ENCODE results near the gene AKT2. TPM values are rescaled to one million over a fixed set of nuclear protein-coding genes. Genes with fewer than 3 reads are reported as not detected.

AKT2 gene
- total RNA-seq, 3 donors from 2014 or later (not counting 1 experiment from before 2014, with no cell fraction given), result 234 to 292 (median 261) TPM

GRCh38 chr19:40232949-40233810 is 52.0 kb downstream of the AKT2 start:
- H3K9me3 ChIP-seq (ENCODE audit: control insufficient read depth, insufficient read depth, low read length), result no peaks in the 10 kb centered on the region
- no peak overlapping the region for H3K4me3 Mint-ChIP-seq
- 98% methylated on average over 25 of the region's 25 CpGs for WGBS (ENCODE audit: insufficient coverage)
- H3K4me3 ChIP-seq (ENCODE audit: low read length), result no peak overlapping the region
- H3K27ac ChIP-seq (ENCODE audit: low read length), result no peak overlapping the region
- no peaks in the 10 kb centered on the region for H3K27me3 ChIP-seq (ENCODE audit: control insufficient read depth, insufficient read depth, low read length)
- no peak for TF ChIP-seq CTCF (IDR thresholded peaks at IDR 0.05)
- peaks cover 0 to 5% of the 10 kb centered on the region in 2 donors for H3K4me1 Mint-ChIP-seq
- no peaks in the 10 kb centered on the region for H3K36me3 Mint-ChIP-seq
- H3K27me3 Mint-ChIP-seq (ENCODE audit: low read depth in 2 of 2), result no peaks in the 10 kb centered on the region
- no peaks in the 10 kb centered on the region for H3K9me3 Mint-ChIP-seq
- intact Hi-C loops (cut with micrococcal nuclease), result no loop called here
- no peaks in the 10 kb centered on the region for H3K4me1 ChIP-seq (ENCODE audit: control insufficient read depth, insufficient read depth, low read length)
- H3K27ac Mint-ChIP-seq, result no peak overlapping the region
- DNase-seq (no peak), ATAC-seq (no peak)
- H3K36me3 ChIP-seq (ENCODE audit: control insufficient read depth, insufficient read depth, low read length), result peaks cover 38% of the 10 kb centered on the region

GRCh38 chr19:40232479-40232878 is 52.7 kb downstream of the AKT2 start:
- Histone ChIP-seq H3K36me3 (ENCODE audit: control insufficient read depth, insufficient read depth, low read length) (peaks cover 31% of the 10 kb centered on the region), H3K27ac (ENCODE audit: low read length) (no peak overlapping the region), H3K27me3 (ENCODE audit: control insufficient read depth, insufficient read depth, low read length) (no peaks in the 10 kb centered on the region), H3K9me3 (ENCODE audit: control insufficient read depth, insufficient read depth, low read length) (no peaks in the 10 kb centered on the region), H3K4me3 (ENCODE audit: low read length) (no peak overlapping the region), H3K4me1 (ENCODE audit: control insufficient read depth, insufficient read depth, low read length) (no peaks in the 10 kb centered on the region)
- no peak overlapping the region for H3K27ac Mint-ChIP-seq
- H3K36me3 Mint-ChIP-seq, result no peaks in the 10 kb centered on the region
- ATAC-seq (peak in 1 of 3 donors; percentile 19), DNase-seq (no peak)
- 90% methylated on average over 10 of the region's 12 CpGs for WGBS (ENCODE audit: insufficient coverage)
- no peak overlapping the region for H3K4me3 Mint-ChIP-seq
- TF ChIP-seq CTCF (IDR thresholded peaks at IDR 0.05), result no peak
- H3K4me1 Mint-ChIP-seq, result peaks cover 0 to 8% of the 10 kb centered on the region in 2 donors
- no peaks in the 10 kb centered on the region for H3K9me3 Mint-ChIP-seq
- no peaks in the 10 kb centered on the region for H3K27me3 Mint-ChIP-seq (ENCODE audit: low read depth in 2 of 2)
- intact Hi-C loops (cut with micrococcal nuclease), result no loop called here

GRCh38 chr19:40231544-40232424 is 53.4 kb downstream of the AKT2 start:
- Mint-ChIP-seq H3K4me3 (no peak overlapping the region), H3K27me3 (ENCODE audit: low read depth in 2 of 2) (peaks cover 1 to 3% of the 10 kb centered on the region in 2 donors), H3K9me3 (no peaks in the 10 kb centered on the region), H3K4me1 (peaks cover under 1 to 5% of the 10 kb centered on the region in 2 donors), H3K27ac (peak overlapping the region; percentile 21 to 52), H3K36me3 (no peaks in the 10 kb centered on the region)
- ATAC-seq (no peak), DNase-seq (no peak)
- no peak overlapping the region for H3K27ac ChIP-seq (ENCODE audit: low read length)
- no peaks in the 10 kb centered on the region for H3K9me3 ChIP-seq (ENCODE audit: control insufficient read depth, insufficient read depth, low read length)
- peaks cover 26% of the 10 kb centered on the region for H3K36me3 ChIP-seq (ENCODE audit: control insufficient read depth, insufficient read depth, low read length)
- WGBS (ENCODE audit: insufficient coverage), result 91% methylated on average over 15 of the region's 16 CpGs
- H3K4me3 ChIP-seq (ENCODE audit: low read length), result no peak overlapping the region
- no peaks in the 10 kb centered on the region for H3K4me1 ChIP-seq (ENCODE audit: control insufficient read depth, insufficient read depth, low read length)
- intact Hi-C loops (cut with micrococcal nuclease), result no loop called here
- peaks cover 1% of the 10 kb centered on the region for H3K27me3 ChIP-seq (ENCODE audit: control insufficient read depth, insufficient read depth, low read length)
- TF ChIP-seq CTCF (IDR thresholded peaks at IDR 0.05), result no peak
